ENCODE measurements around the gene FOXD4. TPM values are rescaled to one million over a fixed set of nuclear protein-coding genes. Genes with fewer than 3 reads are reported as not detected.
"Not testable (repeated sequence)": the region's sequence is repeated elsewhere in the genome, so short reads cannot be mapped to it uniquely, and the experiment has no call there.

The FOXD4 gene
- polyA plus RNA-seq, 4 donors = 0.15 to 0.39 TPM; not detected in 2

- FAIRE-seq; H3K36me3 ChIP-seq (ENCODE audit: control insufficient read depth in 3 of 3, insufficient read depth in 2 of 3, low read depth in 1 of 3, low read length in 3 of 3); H3K4me1 ChIP-seq (ENCODE audit: control insufficient read depth in 3 of 3, insufficient read depth in 2 of 3, low read depth in 1 of 3, low read length in 2 of 3); H3K9me3 ChIP-seq (ENCODE audit: control insufficient read depth in 2 of 2, insufficient read depth in 1 of 2, low read depth in 1 of 2, low read length in 1 of 2); H3K27ac ChIP-seq (ENCODE audit: low read depth in 1 of 3, low read length in 2 of 3); H3K4me3 ChIP-seq (ENCODE audit: low read depth in 1 of 3, low read length in 3 of 3); H3K27me3 ChIP-seq (ENCODE audit: control insufficient read depth in 3 of 3, insufficient read depth in 3 of 3, low read length in 3 of 3); DNase-seq: not testable (repeated sequence)
- WGBS, 3 donors = 88 to 93% (median 91%) methylated on average over 8 to 9 of the region's 9 CpGs
Measured at GRCh38 chr9:100430-100829, 17.8 kb downstream of the FOXD4 start.

GRCh38 chr9:99867-100266 is 18.4 kb downstream of the FOXD4 start:
- not testable (repeated sequence) for H3K4me1 ChIP-seq (ENCODE audit: control insufficient read depth in 3 of 3, insufficient read depth in 2 of 3, low read depth in 1 of 3, low read length in 2 of 3); H3K27me3 ChIP-seq (ENCODE audit: control insufficient read depth in 3 of 3, insufficient read depth in 3 of 3, low read length in 3 of 3); H3K4me3 ChIP-seq (ENCODE audit: low read depth in 1 of 3, low read length in 3 of 3); H3K27ac ChIP-seq (ENCODE audit: low read depth in 1 of 3, low read length in 2 of 3); FAIRE-seq; H3K9me3 ChIP-seq (ENCODE audit: control insufficient read depth in 2 of 2, insufficient read depth in 1 of 2, low read depth in 1 of 2, low read length in 1 of 2); H3K36me3 ChIP-seq (ENCODE audit: control insufficient read depth in 3 of 3, insufficient read depth in 2 of 3, low read depth in 1 of 3, low read length in 3 of 3); DNase-seq
- 80 to 92% (median 87%) methylated on average over 6 of the region's 6 CpGs for WGBS, 3 donors

- FAIRE-seq; DNase-seq; H3K27me3 ChIP-seq (ENCODE audit: control insufficient read depth in 3 of 3, insufficient read depth in 3 of 3, low read length in 3 of 3); H3K36me3 ChIP-seq (ENCODE audit: control insufficient read depth in 3 of 3, insufficient read depth in 2 of 3, low read depth in 1 of 3, low read length in 3 of 3); H3K27ac ChIP-seq (ENCODE audit: low read depth in 1 of 3, low read length in 2 of 3); H3K4me1 ChIP-seq (ENCODE audit: control insufficient read depth in 3 of 3, insufficient read depth in 2 of 3, low read depth in 1 of 3, low read length in 2 of 3); H3K9me3 ChIP-seq (ENCODE audit: control insufficient read depth in 2 of 2, insufficient read depth in 1 of 2, low read depth in 1 of 2, low read length in 1 of 2); H3K4me3 ChIP-seq (ENCODE audit: low read depth in 1 of 3, low read length in 3 of 3): not testable (repeated sequence)
- 56 to 77% (median 77%) methylated on average over 3 of the region's 3 CpGs for WGBS, 3 donors
Measured at GRCh38 chr9:98775-99174, 19.4 kb downstream of the FOXD4 start.

GRCh38 chr9:94992-95391 is 23.2 kb downstream of the FOXD4 start:
- WGBS, 3 donors = 27 to 38% (median 30%) methylated on average over 4 of the region's 4 CpGs
- not testable (repeated sequence) for H3K36me3 ChIP-seq (ENCODE audit: control insufficient read depth in 3 of 3, insufficient read depth in 2 of 3, low read depth in 1 of 3, low read length in 3 of 3); FAIRE-seq; H3K27ac ChIP-seq (ENCODE audit: low read depth in 1 of 3, low read length in 2 of 3); H3K9me3 ChIP-seq (ENCODE audit: control insufficient read depth in 2 of 2, insufficient read depth in 1 of 2, low read depth in 1 of 2, low read length in 1 of 2); H3K4me3 ChIP-seq (ENCODE audit: low read depth in 1 of 3, low read length in 3 of 3); H3K27me3 ChIP-seq (ENCODE audit: control insufficient read depth in 3 of 3, insufficient read depth in 3 of 3, low read length in 3 of 3); DNase-seq; H3K4me1 ChIP-seq (ENCODE audit: control insufficient read depth in 3 of 3, insufficient read depth in 2 of 3, low read depth in 1 of 3, low read length in 2 of 3)

- not testable (repeated sequence) for H3K36me3 ChIP-seq (ENCODE audit: control insufficient read depth in 3 of 3, insufficient read depth in 2 of 3, low read depth in 1 of 3, low read length in 3 of 3); H3K4me1 ChIP-seq (ENCODE audit: control insufficient read depth in 3 of 3, insufficient read depth in 2 of 3, low read depth in 1 of 3, low read length in 2 of 3); FAIRE-seq; H3K9me3 ChIP-seq (ENCODE audit: control insufficient read depth in 2 of 2, insufficient read depth in 1 of 2, low read depth in 1 of 2, low read length in 1 of 2); H3K4me3 ChIP-seq (ENCODE audit: low read depth in 1 of 3, low read length in 3 of 3); DNase-seq; H3K27me3 ChIP-seq (ENCODE audit: control insufficient read depth in 3 of 3, insufficient read depth in 3 of 3, low read length in 3 of 3); H3K27ac ChIP-seq (ENCODE audit: low read depth in 1 of 3, low read length in 2 of 3)
- 26 to 55% (median 38%) methylated on average over 3 to 4 of the region's 5 CpGs for WGBS, 3 donors
Measured at GRCh38 chr9:94323-94722, 23.9 kb downstream of the FOXD4 start.

GRCh38 chr9:93909-94308 is 24.3 kb downstream of the FOXD4 start:
- H3K4me1 ChIP-seq (ENCODE audit: control insufficient read depth in 3 of 3, insufficient read depth in 2 of 3, low read depth in 1 of 3, low read length in 2 of 3); H3K9me3 ChIP-seq (ENCODE audit: control insufficient read depth in 2 of 2, insufficient read depth in 1 of 2, low read depth in 1 of 2, low read length in 1 of 2); H3K36me3 ChIP-seq (ENCODE audit: control insufficient read depth in 3 of 3, insufficient read depth in 2 of 3, low read depth in 1 of 3, low read length in 3 of 3); H3K27me3 ChIP-seq (ENCODE audit: control insufficient read depth in 3 of 3, insufficient read depth in 3 of 3, low read length in 3 of 3); H3K4me3 ChIP-seq (ENCODE audit: low read depth in 1 of 3, low read length in 3 of 3); FAIRE-seq; H3K27ac ChIP-seq (ENCODE audit: low read depth in 1 of 3, low read length in 2 of 3); DNase-seq: not testable (repeated sequence)
- 85 to 89% (median 87%) methylated on average over 4 of the region's 5 CpGs for WGBS, 3 donors

DNA sequence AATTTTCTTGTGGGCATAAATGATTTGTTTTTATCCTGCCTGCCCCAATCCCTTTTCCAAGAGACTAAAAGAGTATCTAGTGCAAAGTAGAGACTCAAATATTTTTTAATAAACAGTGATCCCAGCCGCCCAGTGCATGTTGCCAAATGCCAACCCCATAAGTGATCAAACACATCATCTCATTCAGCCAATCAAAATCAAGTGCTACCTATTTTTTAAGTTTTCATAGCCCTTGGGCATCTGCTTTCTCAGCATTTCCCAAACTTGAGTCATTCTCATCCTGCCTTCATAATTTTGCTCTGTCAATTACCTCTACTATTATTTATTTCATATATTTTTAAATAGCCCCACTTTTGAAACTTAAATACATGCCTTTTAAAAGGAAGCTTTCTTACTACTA is 27.4 kb downstream of the FOXD4 start:
- not testable (repeated sequence) for H3K4me1 ChIP-seq (ENCODE audit: control insufficient read depth in 3 of 3, insufficient read depth in 2 of 3, low read depth in 1 of 3, low read length in 2 of 3); DNase-seq; H3K36me3 ChIP-seq (ENCODE audit: control insufficient read depth in 3 of 3, insufficient read depth in 2 of 3, low read depth in 1 of 3, low read length in 3 of 3); H3K9me3 ChIP-seq (ENCODE audit: control insufficient read depth in 2 of 2, insufficient read depth in 1 of 2, low read depth in 1 of 2, low read length in 1 of 2); H3K27ac ChIP-seq (ENCODE audit: low read depth in 1 of 3, low read length in 2 of 3); FAIRE-seq; H3K4me3 ChIP-seq (ENCODE audit: low read depth in 1 of 3, low read length in 3 of 3); H3K27me3 ChIP-seq (ENCODE audit: control insufficient read depth in 3 of 3, insufficient read depth in 3 of 3, low read length in 3 of 3)
- 65 to 80% (median 73%) methylated on average over 1 of the region's 1 CpG for whole genome bisulfite sequencing, 3 donors

- FAIRE-seq; DNase-seq; H3K9me3 ChIP-seq (ENCODE audit: control insufficient read depth in 2 of 2, insufficient read depth in 1 of 2, low read depth in 1 of 2, low read length in 1 of 2); H3K27me3 ChIP-seq (ENCODE audit: control insufficient read depth in 3 of 3, insufficient read depth in 3 of 3, low read length in 3 of 3); H3K4me3 ChIP-seq (ENCODE audit: low read depth in 1 of 3, low read length in 3 of 3); H3K4me1 ChIP-seq (ENCODE audit: control insufficient read depth in 3 of 3, insufficient read depth in 2 of 3, low read depth in 1 of 3, low read length in 2 of 3); H3K36me3 ChIP-seq (ENCODE audit: control insufficient read depth in 3 of 3, insufficient read depth in 2 of 3, low read depth in 1 of 3, low read length in 3 of 3); H3K27ac ChIP-seq (ENCODE audit: low read depth in 1 of 3, low read length in 2 of 3): not testable (repeated sequence)
- WGBS, 3 donors = 7 to 16% (median 12%) methylated on average over 4 to 5 of the region's 11 CpGs
Measured at GRCh38 chr9:88396-89037, 29.7 kb downstream of the FOXD4 start.

DNA sequence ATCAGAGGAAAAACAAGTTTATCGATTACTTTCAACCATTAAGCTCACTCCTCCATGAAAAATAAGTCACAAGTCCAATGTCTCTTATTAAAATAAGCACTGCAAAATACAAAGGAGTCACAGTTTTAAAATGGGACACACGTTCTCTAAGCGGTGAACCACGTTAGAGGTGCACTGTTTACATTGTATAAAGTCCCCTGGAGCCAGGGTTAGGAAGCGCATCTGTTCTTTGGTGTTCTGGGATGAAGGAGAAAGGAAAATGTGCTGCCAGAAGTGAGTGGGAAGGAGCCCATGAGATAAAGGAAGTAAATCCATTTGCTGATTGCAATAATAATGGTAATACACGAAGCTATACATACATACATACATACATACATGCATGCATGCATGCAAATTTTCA is 30.4 kb downstream of the FOXD4 start:
- DNase-seq; FAIRE-seq; H3K9me3 ChIP-seq (ENCODE audit: control insufficient read depth in 2 of 2, insufficient read depth in 1 of 2, low read depth in 1 of 2, low read length in 1 of 2); H3K4me3 ChIP-seq (ENCODE audit: low read depth in 1 of 3, low read length in 3 of 3); H3K27me3 ChIP-seq (ENCODE audit: control insufficient read depth in 3 of 3, insufficient read depth in 3 of 3, low read length in 3 of 3); H3K4me1 ChIP-seq (ENCODE audit: control insufficient read depth in 3 of 3, insufficient read depth in 2 of 3, low read depth in 1 of 3, low read length in 2 of 3); H3K36me3 ChIP-seq (ENCODE audit: control insufficient read depth in 3 of 3, insufficient read depth in 2 of 3, low read depth in 1 of 3, low read length in 3 of 3); H3K27ac ChIP-seq (ENCODE audit: low read depth in 1 of 3, low read length in 2 of 3): not testable (repeated sequence)
- WGBS, 3 donors = 16 to 39% (median 33%) methylated on average over 5 of the region's 6 CpGs

Data from small intestine (tissue), 7 donors.